NCI-H748 (cell line): ENCODE data around the gene CFB.
"Not testable (repeated sequence)": the region's sequence is repeated elsewhere in the genome, so short reads cannot be mapped to it uniquely, and the experiment has no call there.

Source experiments
- DNase-seq: peaks from one replicate; lab custom pipeline; 2025; ENCODE audit not compliant: unreplicated experiment; lab: John Stamatoyannopoulos, UW

Gene CFB

GRCh38 chr6:31911826-31912585 lies 33.9 kb upstream of the CFB start:
- no peak for DNase-seq

DNA sequence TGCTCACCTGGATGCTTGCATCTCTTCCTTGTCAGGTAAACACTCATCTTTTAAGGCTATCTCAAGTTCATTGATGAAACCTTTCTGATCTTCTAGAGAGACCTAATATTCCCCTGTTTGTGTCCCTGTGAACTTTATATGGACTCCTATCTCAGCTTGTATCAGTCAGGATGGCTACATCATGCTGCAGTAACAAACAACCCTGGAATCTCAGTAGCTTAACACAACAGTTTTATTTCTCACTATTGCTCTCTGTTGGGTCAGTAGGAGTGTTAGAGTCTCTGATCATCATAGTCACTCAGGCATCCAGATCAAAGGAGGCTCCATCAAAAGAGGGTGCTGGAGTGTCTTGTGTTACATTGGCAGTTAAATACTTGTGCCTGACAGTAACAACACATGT lies 30.5 kb upstream of the CFB start:
- DNase-seq: no peak

DNA sequence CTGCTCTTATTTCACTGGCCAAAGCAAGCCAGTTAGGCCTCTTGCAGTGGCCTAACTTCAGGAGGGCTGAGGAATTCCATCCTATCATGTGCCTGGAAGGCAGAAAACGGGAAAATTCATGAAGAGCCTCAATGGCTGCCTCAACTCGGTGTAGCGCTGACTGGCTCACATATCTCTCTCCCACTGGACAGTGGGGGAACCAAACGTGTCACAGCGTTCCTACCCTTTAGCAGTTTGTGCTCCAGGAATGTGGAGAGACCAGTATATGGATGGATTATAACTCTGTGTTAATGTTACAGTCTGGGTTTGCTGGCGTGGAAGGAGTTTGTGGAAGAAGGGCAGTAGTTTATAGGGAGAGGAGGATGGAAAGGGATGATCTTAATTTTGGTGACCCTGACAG lies 30.1 kb upstream of the CFB start:
- no peak for DNase-seq

DNA sequence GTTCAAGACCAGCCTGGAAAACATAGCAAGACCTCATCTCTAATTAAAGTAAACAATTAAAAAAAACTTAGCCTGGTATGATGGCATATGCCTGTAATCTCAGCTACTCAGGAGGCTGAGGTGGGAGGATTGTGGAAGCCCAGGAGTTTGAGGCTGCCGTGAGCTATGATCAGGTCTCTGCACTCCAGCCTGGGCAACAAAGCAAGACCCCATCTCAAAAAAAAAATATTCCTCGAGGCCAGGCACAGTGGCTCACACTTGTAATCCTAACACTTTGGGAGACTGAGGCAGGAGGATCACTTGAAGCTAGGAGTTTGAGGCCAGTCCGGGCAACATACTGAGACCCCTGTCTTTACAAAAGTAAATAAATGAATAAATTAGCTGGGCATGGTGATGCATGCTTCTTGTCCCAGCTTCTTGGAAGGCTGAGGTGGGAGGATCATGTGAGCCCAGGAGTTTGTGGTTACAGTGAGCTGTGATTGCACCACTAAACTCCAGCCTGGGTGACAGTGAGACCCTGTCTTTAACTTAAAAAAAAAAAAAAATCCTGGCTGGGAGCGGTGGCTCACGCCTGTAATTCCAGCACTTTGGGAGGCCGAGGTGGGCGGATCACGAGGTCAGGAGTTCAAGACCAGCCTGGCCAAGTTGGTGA lies 27.7 kb upstream of the CFB start:
- no peak for DNase-seq

GRCh38 chr6:31919624-31920303 lies 26.1 kb upstream of the CFB start:
- no peak for DNase-seq

DNA sequence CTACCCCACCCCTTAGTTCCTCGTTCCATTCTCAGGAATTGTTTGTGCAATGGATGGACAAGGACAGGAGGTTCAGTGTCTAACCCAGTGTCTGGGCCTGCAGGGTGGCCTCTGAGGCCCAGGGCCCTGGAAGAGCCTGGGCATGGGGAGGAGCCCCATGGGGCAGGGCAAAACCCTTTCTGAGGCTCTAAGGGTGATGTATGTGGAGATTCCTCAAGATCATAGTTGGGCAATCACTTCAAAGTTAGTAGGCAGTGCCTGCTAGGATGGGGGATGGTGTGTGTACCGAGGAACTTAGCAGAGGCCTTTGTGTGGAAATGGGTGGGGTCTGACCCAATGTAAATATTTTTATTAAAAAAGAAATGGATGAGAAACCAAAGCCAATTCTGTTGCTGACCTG lies 25.1 kb upstream of the CFB start:
- no peak for DNase-seq

DNA sequence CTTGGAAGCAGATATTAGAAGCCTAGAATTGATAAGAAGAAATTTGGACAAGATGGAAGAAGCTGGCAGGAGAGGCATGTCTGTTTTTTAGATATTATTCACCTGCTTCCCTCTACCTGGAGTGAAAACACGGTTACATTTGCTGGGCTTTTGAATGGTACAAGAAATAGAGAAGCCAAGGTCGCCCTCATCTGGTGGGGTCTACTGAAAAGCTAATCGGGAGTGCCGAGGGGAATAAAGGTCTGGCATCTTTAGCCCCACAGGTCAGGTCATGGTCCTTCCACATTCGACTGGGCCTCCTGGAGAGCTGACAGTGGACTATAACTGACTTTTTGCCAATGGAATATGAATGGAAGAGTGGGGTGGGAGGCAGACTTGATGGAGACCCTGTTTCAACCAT lies 23.0 kb upstream of the CFB start:
- DNase-seq: peak; percentile 41

GRCh38 chr6:31927242-31927862 lies 18.5 kb upstream of the CFB start, which contains the start of gene C2:
TSS of gene C2 (plus strand) at chr6:31927717. CDS start at chr6:31927753, 36 bp downstream.
- DNase-seq: no peak

GRCh38 chr6:31927863-31928671 lies 17.8 kb upstream of the CFB start:
- DNase-seq: no peak

DNA sequence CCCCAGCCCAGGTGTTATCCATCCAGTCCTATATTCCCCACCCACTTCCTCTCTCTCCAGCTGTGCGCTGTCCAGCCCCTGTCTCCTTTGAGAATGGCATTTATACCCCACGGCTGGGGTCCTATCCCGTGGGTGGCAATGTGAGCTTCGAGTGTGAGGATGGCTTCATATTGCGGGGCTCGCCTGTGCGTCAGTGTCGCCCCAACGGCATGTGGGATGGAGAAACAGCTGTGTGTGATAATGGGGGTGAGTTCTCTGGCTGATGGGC lies 17.3 kb upstream of the CFB start:
- no peak for DNase-seq

DNA sequence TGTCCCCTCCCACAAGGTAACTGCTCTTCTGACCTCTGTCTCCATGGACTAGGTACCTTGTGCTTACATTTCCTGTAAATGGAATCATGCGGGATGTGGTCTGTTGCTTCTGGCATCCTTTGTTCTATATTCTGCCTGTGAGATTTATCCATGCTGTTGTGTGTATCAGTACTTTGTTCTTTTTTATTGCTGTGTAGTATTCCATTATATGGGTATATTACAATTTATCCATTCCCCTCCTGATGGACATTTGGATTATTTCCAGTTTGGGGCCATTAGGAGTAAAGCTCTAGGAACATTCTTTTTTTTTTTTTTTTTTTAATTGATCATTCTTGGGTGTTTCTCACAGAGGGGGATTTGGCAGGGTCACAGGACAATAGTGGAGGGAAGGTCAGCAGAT lies 14.9 kb upstream of the CFB start:
- no peak for DNase-seq

DNA sequence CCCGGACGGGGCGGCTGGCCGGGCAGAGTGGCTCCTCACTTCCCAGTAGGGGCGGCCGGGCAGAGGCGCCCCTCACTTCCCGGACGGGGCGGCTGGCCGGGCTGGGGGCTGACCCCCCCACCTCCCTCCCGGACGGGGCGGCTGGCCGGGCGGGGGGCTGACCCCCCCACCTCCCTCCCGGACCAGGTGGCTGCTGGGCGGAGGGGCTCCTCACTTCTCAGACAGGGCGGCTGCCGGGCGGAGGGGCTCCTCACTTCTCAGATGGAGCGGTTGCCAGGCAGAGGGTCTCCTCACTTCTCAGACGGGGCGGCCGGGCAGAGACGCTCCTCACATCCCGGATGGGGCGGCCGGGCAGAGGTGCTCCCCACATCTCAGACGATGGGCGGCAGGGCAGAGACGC lies 13.8 kb upstream of the CFB start:
- DNase-seq: not testable (repeated sequence)

DNA sequence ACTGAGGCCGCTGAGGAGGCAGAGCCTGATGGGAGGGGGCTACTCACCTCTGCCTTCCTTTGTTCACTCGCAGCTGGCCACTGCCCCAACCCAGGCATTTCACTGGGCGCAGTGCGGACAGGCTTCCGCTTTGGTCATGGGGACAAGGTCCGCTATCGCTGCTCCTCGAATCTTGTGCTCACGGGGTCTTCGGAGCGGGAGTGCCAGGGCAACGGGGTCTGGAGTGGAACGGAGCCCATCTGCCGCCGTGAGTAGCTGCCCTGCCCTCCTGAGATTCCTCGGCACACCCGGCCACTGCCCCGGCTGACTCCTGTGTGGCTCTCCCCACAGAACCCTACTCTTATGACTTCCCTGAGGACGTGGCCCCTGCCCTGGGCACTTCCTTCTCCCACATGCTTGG lies 12.4 kb upstream of the CFB start:
- DNase-seq: no peak

GRCh38 chr6:31935021-31935420 lies 10.9 kb upstream of the CFB start:
- no peak for DNase-seq

GRCh38 chr6:31935823-31936222 lies 10.1 kb upstream of the CFB start:
- DNase-seq: no peak

GRCh38 chr6:31940256-31940664 lies 5.6 kb upstream of the CFB start:
- no peak for DNase-seq

DNA sequence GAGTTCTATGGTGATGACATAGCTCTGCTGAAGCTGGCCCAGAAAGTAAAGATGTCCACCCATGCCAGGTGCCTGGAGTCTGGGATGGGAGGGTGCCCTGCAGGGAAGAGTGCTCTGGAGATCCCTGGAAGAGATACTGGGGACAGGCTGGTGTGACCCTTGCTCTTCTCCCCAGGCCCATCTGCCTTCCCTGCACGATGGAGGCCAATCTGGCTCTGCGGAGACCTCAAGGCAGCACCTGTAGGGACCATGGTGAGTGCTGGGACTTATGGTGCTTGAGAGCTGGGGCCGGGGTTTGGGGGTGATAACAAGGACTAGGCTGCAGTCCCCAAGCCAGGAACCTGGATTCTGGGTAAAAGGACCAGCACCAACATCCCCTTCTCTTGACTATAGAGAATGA lies 2.2 kb upstream of the CFB start:
- DNase-seq: no peak

DNA sequence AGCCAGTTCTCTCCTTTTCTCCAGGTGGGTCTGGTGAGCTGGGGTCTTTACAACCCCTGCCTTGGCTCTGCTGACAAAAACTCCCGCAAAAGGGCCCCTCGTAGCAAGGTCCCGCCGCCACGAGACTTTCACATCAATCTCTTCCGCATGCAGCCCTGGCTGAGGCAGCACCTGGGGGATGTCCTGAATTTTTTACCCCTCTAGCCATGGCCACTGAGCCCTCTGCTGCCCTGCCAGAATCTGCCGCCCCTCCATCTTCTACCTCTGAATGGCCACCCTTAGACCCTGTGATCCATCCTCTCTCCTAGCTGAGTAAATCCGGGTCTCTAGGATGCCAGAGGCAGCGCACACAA lies 765 bp upstream of the CFB start:
- DNase-seq: no peak

- no peak for DNase-seq
Observed at GRCh38 chr6:31946370-31946885, 533 bp downstream of the CFB start.

GRCh38 chr6:31947070-31947675 lies 1.3 kb downstream of the CFB start:
- no peak for DNase-seq

- no peak for DNase-seq
Observed at GRCh38 chr6:31947864-31948263, 2.0 kb downstream of the CFB start.
